ENCODE results near the gene CX3CR1. TPM values are rescaled to one million over a fixed set of nuclear protein-coding genes. Genes with fewer than 3 reads are reported as not detected.
A peak's percentile ranks its signal among the peaks of the same experiment; 100 is the strongest.

CX3CR1 gene
- total and polyA plus RNA-seq, 9 of the 15 experiments (the other 6 are each of a cell fraction or from before 2014, with no cell fraction given) = 0.03 to 0.21 TPM; not detected in 7

DNA sequence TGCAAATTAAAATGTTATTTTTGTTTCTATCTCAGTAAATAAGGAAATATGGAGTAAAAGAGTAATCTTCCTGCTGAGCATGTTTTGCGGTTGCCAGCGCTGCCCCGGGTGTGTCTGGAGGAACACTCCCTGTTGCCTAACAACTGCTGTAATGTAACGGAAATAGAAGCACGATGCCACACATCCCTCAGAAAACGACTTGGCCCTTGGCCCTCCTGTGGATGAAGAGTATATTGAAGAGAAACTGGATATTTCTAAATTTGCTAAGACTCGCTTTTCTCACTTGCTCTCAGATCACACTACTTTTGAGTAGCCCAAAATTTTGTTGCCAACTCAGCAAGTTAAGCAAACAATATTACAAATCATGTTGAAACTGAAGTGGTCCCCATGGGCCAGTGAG lies 18.9 kb downstream of the CX3CR1 start (continued):
- TF ChIP-seq TCF3 (CRISPR knock-in tag; IDR thresholded peaks at IDR 0.05) = peak; percentile 55
- TF ChIP-seq CREB3 (tag; conservative IDR thresholded peaks at IDR 0.05; ENCODE audit: low read depth) = no peak
- no peak for TF ChIP-seq STAG1 (CRISPR knock-in tag; IDR thresholded peaks at IDR 0.05; ENCODE audit: borderline replicate concordance)
- no peak for TF ChIP-seq TGIF2 (CRISPR knock-in tag; IDR thresholded peaks at IDR 0.05)
- no peak for TF ChIP-seq ARHGAP35 (IDR thresholded peaks at IDR 0.05; ENCODE audit: partially characterized antibody)
- TF ChIP-seq, protein P1, sequence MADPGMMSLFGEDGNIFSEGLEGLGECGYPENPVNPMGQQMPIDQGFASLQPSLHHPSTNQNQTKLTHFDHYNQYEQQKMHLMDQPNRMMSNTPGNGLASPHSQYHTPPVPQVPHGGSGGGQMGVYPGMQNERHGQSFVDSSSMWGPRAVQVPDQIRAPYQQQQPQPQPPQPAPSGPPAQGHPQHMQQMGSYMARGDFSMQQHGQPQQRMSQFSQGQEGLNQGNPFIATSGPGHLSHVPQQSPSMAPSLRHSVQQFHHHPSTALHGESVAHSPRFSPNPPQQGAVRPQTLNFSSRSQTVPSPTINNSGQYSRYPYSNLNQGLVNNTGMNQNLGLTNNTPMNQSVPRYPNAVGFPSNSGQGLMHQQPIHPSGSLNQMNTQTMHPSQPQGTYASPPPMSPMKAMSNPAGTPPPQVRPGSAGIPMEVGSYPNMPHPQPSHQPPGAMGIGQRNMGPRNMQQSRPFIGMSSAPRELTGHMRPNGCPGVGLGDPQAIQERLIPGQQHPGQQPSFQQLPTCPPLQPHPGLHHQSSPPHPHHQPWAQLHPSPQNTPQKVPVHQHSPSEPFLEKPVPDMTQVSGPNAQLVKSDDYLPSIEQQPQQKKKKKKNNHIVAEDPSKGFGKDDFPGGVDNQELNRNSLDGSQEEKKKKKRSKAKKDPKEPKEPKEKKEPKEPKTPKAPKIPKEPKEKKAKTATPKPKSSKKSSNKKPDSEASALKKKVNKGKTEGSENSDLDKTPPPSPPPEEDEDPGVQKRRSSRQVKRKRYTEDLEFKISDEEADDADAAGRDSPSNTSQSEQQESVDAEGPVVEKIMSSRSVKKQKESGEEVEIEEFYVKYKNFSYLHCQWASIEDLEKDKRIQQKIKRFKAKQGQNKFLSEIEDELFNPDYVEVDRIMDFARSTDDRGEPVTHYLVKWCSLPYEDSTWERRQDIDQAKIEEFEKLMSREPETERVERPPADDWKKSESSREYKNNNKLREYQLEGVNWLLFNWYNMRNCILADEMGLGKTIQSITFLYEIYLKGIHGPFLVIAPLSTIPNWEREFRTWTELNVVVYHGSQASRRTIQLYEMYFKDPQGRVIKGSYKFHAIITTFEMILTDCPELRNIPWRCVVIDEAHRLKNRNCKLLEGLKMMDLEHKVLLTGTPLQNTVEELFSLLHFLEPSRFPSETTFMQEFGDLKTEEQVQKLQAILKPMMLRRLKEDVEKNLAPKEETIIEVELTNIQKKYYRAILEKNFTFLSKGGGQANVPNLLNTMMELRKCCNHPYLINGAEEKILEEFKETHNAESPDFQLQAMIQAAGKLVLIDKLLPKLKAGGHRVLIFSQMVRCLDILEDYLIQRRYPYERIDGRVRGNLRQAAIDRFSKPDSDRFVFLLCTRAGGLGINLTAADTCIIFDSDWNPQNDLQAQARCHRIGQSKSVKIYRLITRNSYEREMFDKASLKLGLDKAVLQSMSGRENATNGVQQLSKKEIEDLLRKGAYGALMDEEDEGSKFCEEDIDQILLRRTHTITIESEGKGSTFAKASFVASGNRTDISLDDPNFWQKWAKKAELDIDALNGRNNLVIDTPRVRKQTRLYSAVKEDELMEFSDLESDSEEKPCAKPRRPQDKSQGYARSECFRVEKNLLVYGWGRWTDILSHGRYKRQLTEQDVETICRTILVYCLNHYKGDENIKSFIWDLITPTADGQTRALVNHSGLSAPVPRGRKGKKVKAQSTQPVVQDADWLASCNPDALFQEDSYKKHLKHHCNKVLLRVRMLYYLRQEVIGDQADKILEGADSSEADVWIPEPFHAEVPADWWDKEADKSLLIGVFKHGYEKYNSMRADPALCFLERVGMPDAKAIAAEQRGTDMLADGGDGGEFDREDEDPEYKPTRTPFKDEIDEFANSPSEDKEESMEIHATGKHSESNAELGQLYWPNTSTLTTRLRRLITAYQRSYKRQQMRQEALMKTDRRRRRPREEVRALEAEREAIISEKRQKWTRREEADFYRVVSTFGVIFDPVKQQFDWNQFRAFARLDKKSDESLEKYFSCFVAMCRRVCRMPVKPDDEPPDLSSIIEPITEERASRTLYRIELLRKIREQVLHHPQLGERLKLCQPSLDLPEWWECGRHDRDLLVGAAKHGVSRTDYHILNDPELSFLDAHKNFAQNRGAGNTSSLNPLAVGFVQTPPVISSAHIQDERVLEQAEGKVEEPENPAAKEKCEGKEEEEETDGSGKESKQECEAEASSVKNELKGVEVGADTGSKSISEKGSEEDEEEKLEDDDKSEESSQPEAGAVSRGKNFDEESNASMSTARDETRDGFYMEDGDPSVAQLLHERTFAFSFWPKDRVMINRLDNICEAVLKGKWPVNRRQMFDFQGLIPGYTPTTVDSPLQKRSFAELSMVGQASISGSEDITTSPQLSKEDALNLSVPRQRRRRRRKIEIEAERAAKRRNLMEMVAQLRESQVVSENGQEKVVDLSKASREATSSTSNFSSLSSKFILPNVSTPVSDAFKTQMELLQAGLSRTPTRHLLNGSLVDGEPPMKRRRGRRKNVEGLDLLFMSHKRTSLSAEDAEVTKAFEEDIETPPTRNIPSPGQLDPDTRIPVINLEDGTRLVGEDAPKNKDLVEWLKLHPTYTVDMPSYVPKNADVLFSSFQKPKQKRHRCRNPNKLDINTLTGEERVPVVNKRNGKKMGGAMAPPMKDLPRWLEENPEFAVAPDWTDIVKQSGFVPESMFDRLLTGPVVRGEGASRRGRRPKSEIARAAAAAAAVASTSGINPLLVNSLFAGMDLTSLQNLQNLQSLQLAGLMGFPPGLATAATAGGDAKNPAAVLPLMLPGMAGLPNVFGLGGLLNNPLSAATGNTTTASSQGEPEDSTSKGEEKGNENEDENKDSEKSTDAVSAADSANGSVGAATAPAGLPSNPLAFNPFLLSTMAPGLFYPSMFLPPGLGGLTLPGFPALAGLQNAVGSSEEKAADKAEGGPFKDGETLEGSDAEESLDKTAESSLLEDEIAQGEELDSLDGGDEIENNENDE (IDR thresholded peaks at IDR 0.05; ENCODE audit: low read depth, low read length) = no peak
- TF ChIP-seq TCFL5 (CRISPR knock-in tag; conservative IDR thresholded peaks at IDR 0.05) = no peak
- no peak for TF ChIP-seq ZBTB9 (CRISPR knock-in tag; IDR thresholded peaks at IDR 0.05)
- TF ChIP-seq, protein P2, sequence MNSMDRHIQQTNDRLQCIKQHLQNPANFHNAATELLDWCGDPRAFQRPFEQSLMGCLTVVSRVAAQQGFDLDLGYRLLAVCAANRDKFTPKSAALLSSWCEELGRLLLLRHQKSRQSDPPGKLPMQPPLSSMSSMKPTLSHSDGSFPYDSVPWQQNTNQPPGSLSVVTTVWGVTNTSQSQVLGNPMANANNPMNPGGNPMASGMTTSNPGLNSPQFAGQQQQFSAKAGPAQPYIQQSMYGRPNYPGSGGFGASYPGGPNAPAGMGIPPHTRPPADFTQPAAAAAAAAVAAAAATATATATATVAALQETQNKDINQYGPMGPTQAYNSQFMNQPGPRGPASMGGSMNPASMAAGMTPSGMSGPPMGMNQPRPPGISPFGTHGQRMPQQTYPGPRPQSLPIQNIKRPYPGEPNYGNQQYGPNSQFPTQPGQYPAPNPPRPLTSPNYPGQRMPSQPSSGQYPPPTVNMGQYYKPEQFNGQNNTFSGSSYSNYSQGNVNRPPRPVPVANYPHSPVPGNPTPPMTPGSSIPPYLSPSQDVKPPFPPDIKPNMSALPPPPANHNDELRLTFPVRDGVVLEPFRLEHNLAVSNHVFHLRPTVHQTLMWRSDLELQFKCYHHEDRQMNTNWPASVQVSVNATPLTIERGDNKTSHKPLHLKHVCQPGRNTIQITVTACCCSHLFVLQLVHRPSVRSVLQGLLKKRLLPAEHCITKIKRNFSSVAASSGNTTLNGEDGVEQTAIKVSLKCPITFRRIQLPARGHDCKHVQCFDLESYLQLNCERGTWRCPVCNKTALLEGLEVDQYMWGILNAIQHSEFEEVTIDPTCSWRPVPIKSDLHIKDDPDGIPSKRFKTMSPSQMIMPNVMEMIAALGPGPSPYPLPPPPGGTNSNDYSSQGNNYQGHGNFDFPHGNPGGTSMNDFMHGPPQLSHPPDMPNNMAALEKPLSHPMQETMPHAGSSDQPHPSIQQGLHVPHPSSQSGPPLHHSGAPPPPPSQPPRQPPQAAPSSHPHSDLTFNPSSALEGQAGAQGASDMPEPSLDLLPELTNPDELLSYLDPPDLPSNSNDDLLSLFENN (IDR thresholded peaks at IDR 0.05; ENCODE audit: low read depth in 2 of 2, low read length in 2 of 2) = no peak
